HUES6 (cell line): Measurements from ENCODE around the gene TTC28.

ENCODE experiments used
- H3K27ac ChIP-seq: 2 replicates; pipeline ENCODE4 v1.7.0; 2013; ENCODE audit warnings: low read depth, mild to moderate bottlenecking, low read length, inconsistent platforms
- H3K27me3 ChIP-seq: 2 replicates; pipeline ENCODE4 v1.6.1; 2013; ENCODE audit warnings: low read length; ENCODE audit not compliant: control insufficient read depth, insufficient read depth
- H3K36me3 ChIP-seq: 2 replicates; pipeline ENCODE4 v1.6.1; 2013; ENCODE audit warnings: low read length; ENCODE audit not compliant: control insufficient read depth, insufficient read depth
- H3K4me1 ChIP-seq: 2 replicates; pipeline ENCODE4 v1.6.1; 2013; ENCODE audit warnings: low read length; ENCODE audit not compliant: control insufficient read depth, insufficient read depth
- H3K4me3 ChIP-seq: 2 replicates; pipeline ENCODE4 v1.5.1; 2013; ENCODE audit warnings: low read depth, low read length
- H3K9ac ChIP-seq: one replicate; pipeline ENCODE4 v1.6.1; 2013; ENCODE audit warnings: mild to moderate bottlenecking, low read length
- H3K9me3 ChIP-seq: 2 replicates; pipeline ENCODE4 v1.6.1; 2013; ENCODE audit warnings: low read depth, low read length; ENCODE audit not compliant: control insufficient read depth, insufficient read depth

Gene TTC28

DNA sequence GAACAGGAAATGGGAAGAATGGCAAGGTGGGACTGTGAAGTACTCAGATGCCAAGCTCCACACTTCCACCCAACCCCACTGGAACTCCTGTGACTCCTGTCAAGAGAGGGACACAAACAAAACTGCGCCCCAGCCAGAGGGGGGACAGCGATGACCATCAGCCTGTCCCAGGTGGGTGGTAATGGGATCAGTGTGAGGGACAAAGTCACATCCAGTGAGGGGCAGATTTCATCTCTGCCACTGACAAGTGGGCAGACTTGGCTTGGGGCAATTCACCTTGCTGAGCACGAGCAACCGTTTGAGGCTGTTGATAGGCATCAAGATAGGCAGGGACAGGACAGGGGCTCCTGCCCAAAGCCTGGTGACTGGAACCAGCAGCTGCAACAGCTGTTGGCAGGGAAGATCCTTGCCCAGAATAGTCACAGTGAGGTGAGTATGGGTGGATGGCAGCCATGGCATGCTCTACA lies 655.2 kb downstream of the TTC28 start:
- no peak overlapping the region for H3K4me3 ChIP-seq
- no peaks in the 10 kb centered on the region for H3K9me3 ChIP-seq
- H3K36me3 ChIP-seq, result no peaks in the 10 kb centered on the region
- no peak overlapping the region for H3K27ac ChIP-seq
- no peaks in the 10 kb centered on the region for H3K27me3 ChIP-seq
- no peak overlapping the region for H3K9ac ChIP-seq
- H3K4me1 ChIP-seq, result peaks cover 12% of the 10 kb centered on the region; the same call in 1 of the 2 replicates

DNA sequence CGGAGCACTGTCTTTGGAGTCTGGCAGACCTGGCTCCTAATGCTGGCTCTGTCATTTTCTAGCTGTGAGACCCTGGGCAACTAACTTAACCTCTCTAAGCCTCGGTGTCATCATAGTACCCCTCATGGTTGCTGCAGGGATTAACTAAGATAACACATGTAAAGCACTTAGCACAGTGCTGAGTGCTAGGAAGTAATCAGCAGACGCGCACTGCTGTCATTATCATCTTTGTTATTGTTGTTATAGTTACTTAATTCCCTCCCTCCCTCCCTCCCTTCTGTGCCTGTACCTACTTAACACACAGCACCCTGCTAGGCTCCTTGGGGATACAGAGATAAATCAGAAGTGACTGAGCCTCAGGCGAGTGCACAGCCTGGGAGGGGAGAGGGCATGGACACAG lies 655.9 kb downstream of the TTC28 start:
- H3K27ac ChIP-seq, result no peak overlapping the region
- no peak overlapping the region for H3K9ac ChIP-seq
- no peaks in the 10 kb centered on the region for H3K27me3 ChIP-seq
- no peaks in the 10 kb centered on the region for H3K36me3 ChIP-seq
- peaks cover 12% of the 10 kb centered on the region; the same call in 1 of the 2 replicates for H3K4me1 ChIP-seq
- no peaks in the 10 kb centered on the region for H3K9me3 ChIP-seq
- H3K4me3 ChIP-seq, result no peak overlapping the region

DNA sequence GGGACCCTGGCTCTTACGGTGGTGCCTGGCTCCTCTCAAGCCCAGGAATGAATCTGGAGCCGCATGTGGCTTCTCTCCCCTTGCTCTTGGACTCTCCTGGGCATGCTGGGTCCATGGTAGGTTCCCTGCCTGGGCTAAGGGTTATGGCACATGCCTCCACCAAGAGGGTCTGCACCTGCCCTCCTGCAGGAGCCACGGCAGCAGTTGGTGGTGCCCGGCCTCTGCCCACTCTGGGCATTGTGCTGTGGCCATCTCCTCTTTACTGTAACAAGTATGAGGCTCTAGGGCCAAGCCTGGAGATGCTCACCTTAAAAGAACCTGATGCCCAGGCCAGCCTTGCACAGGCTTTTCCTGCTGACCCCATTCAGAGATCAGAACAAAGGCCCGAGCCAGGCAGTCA lies 656.6 kb downstream of the TTC28 start:
- H3K4me3 ChIP-seq, result no peak overlapping the region
- no peak overlapping the region for H3K27ac ChIP-seq
- no peak overlapping the region for H3K9ac ChIP-seq
- no peaks in the 10 kb centered on the region for H3K36me3 ChIP-seq
- peaks cover 12% of the 10 kb centered on the region; the same call in 1 of the 2 replicates for H3K4me1 ChIP-seq
- no peaks in the 10 kb centered on the region for H3K27me3 ChIP-seq
- no peaks in the 10 kb centered on the region for H3K9me3 ChIP-seq

- H3K4me1 ChIP-seq, result peaks cover 12% of the 10 kb centered on the region; the same call in 1 of the 2 replicates
- no peaks in the 10 kb centered on the region for H3K36me3 ChIP-seq
- H3K9me3 ChIP-seq, result no peaks in the 10 kb centered on the region
- no peak overlapping the region for H3K27ac ChIP-seq
- H3K4me3 ChIP-seq, result no peak overlapping the region
- H3K9ac ChIP-seq, result no peak overlapping the region
- no peaks in the 10 kb centered on the region for H3K27me3 ChIP-seq
Measured at GRCh38 chr22:28021998-28022660, 657.5 kb downstream of the TTC28 start.

DNA sequence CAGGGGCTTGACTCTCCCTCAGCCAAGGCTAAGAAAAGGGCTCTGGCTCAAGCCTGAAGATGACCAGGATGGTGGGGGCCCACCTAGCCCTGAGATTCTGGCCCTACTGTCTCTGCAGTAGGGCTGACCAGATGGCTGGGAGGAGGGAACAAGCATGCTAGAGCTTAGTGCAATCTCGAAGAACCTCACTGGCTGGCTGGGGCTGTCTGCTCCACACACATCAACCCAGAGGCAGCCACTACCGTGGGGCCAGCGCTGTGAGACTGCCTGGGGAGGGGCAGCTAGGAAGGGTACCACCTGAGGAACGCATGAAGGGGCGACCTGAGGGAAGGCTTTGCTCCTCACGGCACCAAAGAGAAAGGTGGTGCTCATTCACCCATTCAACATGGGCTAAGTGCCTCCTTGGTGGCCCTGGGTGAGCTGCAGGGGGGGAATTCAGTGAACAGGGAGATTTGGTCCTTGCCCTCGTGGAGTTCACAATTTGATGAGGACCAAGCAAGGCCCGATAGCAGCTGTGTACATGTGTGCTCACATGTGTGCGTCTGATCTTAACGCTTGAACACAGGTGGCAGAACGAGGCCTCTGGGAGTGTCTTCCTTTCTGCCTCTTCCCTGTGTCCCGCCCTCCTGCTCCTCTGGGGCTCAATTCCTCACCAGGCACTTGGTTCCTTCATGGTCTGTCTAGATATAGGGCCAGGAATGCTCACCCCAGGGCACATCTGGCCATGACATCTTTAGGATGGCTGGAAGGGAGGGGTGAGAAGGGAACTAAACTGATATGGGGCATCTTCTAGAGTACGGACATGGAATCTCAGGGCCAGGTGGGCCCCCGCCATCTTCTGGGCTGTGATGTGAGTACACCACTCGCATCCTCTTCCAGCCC lies 658.3 kb downstream of the TTC28 start:
- no peaks in the 10 kb centered on the region for H3K9me3 ChIP-seq
- H3K27ac ChIP-seq, result no peak overlapping the region
- peaks cover 12% of the 10 kb centered on the region; the same call in 1 of the 2 replicates for H3K4me1 ChIP-seq
- no peaks in the 10 kb centered on the region for H3K36me3 ChIP-seq
- no peaks in the 10 kb centered on the region for H3K27me3 ChIP-seq
- H3K9ac ChIP-seq, result no peak overlapping the region
- no peak overlapping the region for H3K4me3 ChIP-seq

- H3K9ac ChIP-seq, result no peak overlapping the region
- H3K36me3 ChIP-seq, result no peaks in the 10 kb centered on the region
- peak overlapping the region; percentile 4; the same call in 1 of the 2 replicates for H3K4me3 ChIP-seq
- no peak overlapping the region for H3K27ac ChIP-seq
- no peaks in the 10 kb centered on the region for H3K9me3 ChIP-seq
- no peaks in the 10 kb centered on the region for H3K27me3 ChIP-seq
- H3K4me1 ChIP-seq, result peaks cover 12% of the 10 kb centered on the region; the same call in 1 of the 2 replicates
Measured at GRCh38 chr22:28019881-28020861, 659.5 kb downstream of the TTC28 start.

DNA sequence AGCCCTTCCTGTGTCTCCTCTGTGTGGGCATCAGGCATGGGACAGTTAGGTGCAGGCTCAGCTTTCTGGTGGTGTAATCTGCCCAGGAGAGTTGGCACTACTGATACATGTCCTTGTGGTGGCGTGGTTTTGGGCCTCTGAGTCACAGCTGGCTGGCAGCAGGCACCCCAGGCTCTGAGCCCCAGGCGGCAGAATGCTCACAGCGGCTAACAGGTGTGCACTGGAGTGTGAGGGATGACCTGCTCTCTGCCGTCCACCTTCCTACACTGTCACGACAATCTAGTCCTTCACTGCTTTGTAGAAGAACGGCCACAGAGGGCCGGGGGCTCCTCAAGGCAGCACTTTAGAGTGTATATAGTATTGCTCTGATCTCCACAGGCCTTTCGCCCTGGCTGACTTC lies 660.3 kb downstream of the TTC28 start:
- Histone ChIP-seq H3K27ac (no peak overlapping the region), H3K27me3 (no peaks in the 10 kb centered on the region), H3K9me3 (no peaks in the 10 kb centered on the region), H3K9ac (no peak overlapping the region), H3K36me3 (no peaks in the 10 kb centered on the region), H3K4me3 (no peak overlapping the region), H3K4me1 (peaks cover 12% of the 10 kb centered on the region; the same call in 1 of the 2 replicates)

DNA sequence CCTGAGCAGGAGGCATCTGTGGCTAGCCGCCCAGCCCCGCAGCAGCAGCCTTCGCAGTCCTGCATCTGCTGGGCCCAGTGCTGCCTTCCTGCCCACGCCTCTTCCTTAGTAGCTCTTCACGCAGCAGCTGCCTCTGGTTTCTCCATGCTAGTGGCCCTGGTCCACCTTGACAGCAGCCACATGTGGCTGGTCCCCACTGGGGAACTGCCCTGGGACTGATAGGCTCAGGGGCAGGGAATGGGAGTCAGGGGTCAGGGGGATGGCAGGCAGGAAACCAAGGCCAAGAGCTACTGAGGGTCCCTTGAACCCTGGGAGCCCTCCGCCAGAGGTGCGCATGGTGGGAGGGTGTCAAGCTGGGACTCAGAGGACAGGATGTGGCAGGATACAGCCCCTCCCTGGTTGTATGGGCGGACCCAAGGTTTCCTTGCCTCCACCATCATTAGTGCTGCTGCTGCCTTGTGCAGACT lies 661.1 kb downstream of the TTC28 start:
- H3K4me3 ChIP-seq, result no peak overlapping the region
- no peak overlapping the region for H3K9ac ChIP-seq
- H3K27me3 ChIP-seq, result no peaks in the 10 kb centered on the region
- no peak overlapping the region for H3K27ac ChIP-seq
- no peaks in the 10 kb centered on the region for H3K36me3 ChIP-seq
- peaks cover 12% of the 10 kb centered on the region; the same call in 1 of the 2 replicates for H3K4me1 ChIP-seq
- no peaks in the 10 kb centered on the region for H3K9me3 ChIP-seq

GRCh38 chr22:28017859-28018258 lies 661.8 kb downstream of the TTC28 start:
- Histone ChIP-seq H3K4me3 (no peak overlapping the region), H3K9ac (no peak overlapping the region), H3K27ac (no peak overlapping the region), H3K27me3 (no peaks in the 10 kb centered on the region), H3K9me3 (no peaks in the 10 kb centered on the region), H3K4me1 (peaks cover 12% of the 10 kb centered on the region; the same call in 1 of the 2 replicates), H3K36me3 (no peaks in the 10 kb centered on the region)

DNA sequence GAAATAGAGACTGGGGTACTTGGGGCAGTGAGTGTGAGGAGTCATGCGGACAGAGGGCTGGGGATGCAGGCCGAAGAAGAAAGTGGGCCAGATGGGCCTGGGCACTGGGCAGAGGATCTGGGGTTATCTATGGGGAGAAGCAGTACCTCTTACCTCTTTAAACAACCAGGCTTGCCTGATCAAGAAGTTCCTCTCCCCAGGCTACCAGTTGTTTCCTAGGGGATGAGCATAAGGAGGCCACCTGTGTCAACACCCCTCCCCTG lies 662.2 kb downstream of the TTC28 start:
- H3K36me3 ChIP-seq, result no peaks in the 10 kb centered on the region
- H3K27me3 ChIP-seq, result no peaks in the 10 kb centered on the region
- H3K27ac ChIP-seq, result no peak overlapping the region
- H3K9ac ChIP-seq, result no peak overlapping the region
- no peaks in the 10 kb centered on the region for H3K9me3 ChIP-seq
- H3K4me1 ChIP-seq, result peaks cover 12% of the 10 kb centered on the region; the same call in 1 of the 2 replicates
- no peak overlapping the region for H3K4me3 ChIP-seq
